Endothelial cell of umbilical vein (primary cell): Measurements from ENCODE around the gene SCYL3. TPM values are rescaled to one million over a fixed set of nuclear protein-coding genes. Genes with fewer than 3 reads are reported as not detected.

Source experiments
- BruUV-seq: library from RNA; stranded (reverse); fragments of 400-500 nt; replicated peaks from 2 replicates; lab custom pipeline; 2021; lab: Mats Ljungman, UMichigan
- CTCF ChIA-PET: fragments of 300-600, 350-600 bp; sonication (Branson Sonifier 250); formaldehyde crosslinking; loops from one replicate; lab custom pipeline; 2021; ENCODE audit warnings: antibody characterized with exemption, inconsistent platforms; lab: Charles Lee
- POLR2A ChIA-PET: fragments of 300-600, 350-600 bp; sonication (Branson Sonifier 250); formaldehyde crosslinking; loops from one replicate; lab custom pipeline; 2021; ENCODE audit warnings: antibody characterized with exemption, inconsistent platforms; lab: Charles Lee
- DNase-seq: peaks from one replicate; pipeline ENCODE4 v3.0.0-alpha.2; 2011; ENCODE audit warnings: low read depth, low spot score
- FAIRE-seq: peaks from 2 replicates; lab custom pipeline; 2011; peaks lifted over from hg19 to GRCh38; lab: Jason Lieb, UNC
- H2AFZ ChIP-seq: 2 replicates; pipeline ENCODE4 v1.6.0; 2012; ENCODE audit warnings: low read depth, low read length, control low read depth, inconsistent platforms
- H3K27ac ChIP-seq: 2 replicates; pipeline ENCODE4 v1.5.1; 2011; ENCODE audit warnings: low read depth, mild to moderate bottlenecking, control low read depth, low read length, moderate library complexity; ENCODE audit not compliant: insufficient read depth
- H3K27me3 ChIP-seq, 2 experiments: 2 replicates each; pipeline versions ENCODE4 v1.6.0 to v1.6.1; 2011; ENCODE audit warnings: low read length in 2 of 2, mixed read lengths in 1 of 2; ENCODE audit not compliant: control insufficient read depth in 2 of 2, insufficient read depth in 2 of 2
- H3K36me3 ChIP-seq, 2 experiments: 2 replicates in 1 of 2; 3 replicates in 1 of 2; pipeline ENCODE4 v1.5.1; 2011; ENCODE audit warnings: low read length in 2 of 2, mild to moderate bottlenecking in 1 of 2, moderate library complexity in 1 of 2; ENCODE audit not compliant: control insufficient read depth in 2 of 2, insufficient read depth in 2 of 2; ENCODE audit errors: extremely low read depth in 1 of 2
- H3K4me1 ChIP-seq: 3 replicates; pipeline ENCODE4 v1.5.1; 2011; ENCODE audit warnings: mild to moderate bottlenecking, low read length; ENCODE audit not compliant: control insufficient read depth, insufficient read depth; ENCODE audit errors: extremely low read depth
- H3K4me2 ChIP-seq: 2 replicates; pipeline ENCODE4 v1.6.1; 2011; ENCODE audit warnings: low read length, control low read depth, mixed read lengths; ENCODE audit not compliant: insufficient read depth
- H3K4me3 ChIP-seq, 3 experiments: fragments of 200-600 bp in 1 of 3; sonication (generic), shearing (Covaris generic) in 1 of 3; replicated peaks in 1 of 3; 2 replicates each; pipeline ENCODE4 v1.5.1; 2011 to 2016; ENCODE audit warnings: control low read depth in 3 of 3, low read length in 3 of 3, mild to moderate bottlenecking in 2 of 3, inconsistent platforms in 1 of 3, low read depth in 1 of 3, moderate library complexity in 1 of 3; ENCODE audit not compliant: insufficient read depth in 1 of 3
- H3K79me2 ChIP-seq: 2 replicates; pipeline ENCODE4 v1.6.0; 2012; ENCODE audit warnings: low read length, inconsistent platforms; ENCODE audit not compliant: control insufficient read depth, insufficient read depth
- H3K9ac ChIP-seq: replicated peaks from 2 replicates; pipeline ENCODE3; 2011; ENCODE audit warnings: low read length, control low read depth; ENCODE audit not compliant: insufficient read depth; ENCODE audit errors: extremely low read depth
- H3K9me1 ChIP-seq: replicated peaks from 3 replicates; pipeline ENCODE4 v1.6.0; 2011; ENCODE audit warnings: mild to moderate bottlenecking, low read length; ENCODE audit not compliant: control insufficient read depth, insufficient read depth; ENCODE audit errors: extremely low read depth
- H3K9me3 ChIP-seq: replicated peaks from 2 replicates; pipeline ENCODE4 v1.5.1; 2012; ENCODE audit warnings: low read length, inconsistent platforms; ENCODE audit not compliant: control insufficient read depth, insufficient read depth
- H4K20me1 ChIP-seq: replicated peaks from 2 replicates; pipeline ENCODE3; 2011; ENCODE audit warnings: mild to moderate bottlenecking, low read length; ENCODE audit not compliant: control insufficient read depth, insufficient read depth; ENCODE audit errors: extremely low read depth
- EZH2 ChIP-seq: IDR thresholded peaks from 2 replicates; pipeline ENCODE4 v1.6.1; 2012; ENCODE audit warnings: borderline replicate concordance, low read depth, mild to moderate bottlenecking, moderate library complexity, low read length, inconsistent platforms; ENCODE audit not compliant: severe bottlenecking
- GATA2 ChIP-seq: IDR thresholded peaks from 2 replicates; pipeline ENCODE4 v1.7.0; 2011; ENCODE audit warnings: low read depth, mild to moderate bottlenecking, moderate library complexity, mixed read lengths, low read length; ENCODE audit not compliant: insufficient read length, insufficient read depth
- JUN ChIP-seq: IDR thresholded peaks from 2 replicates; pipeline ENCODE4 v1.6.1; 2011; ENCODE audit warnings: borderline replicate concordance, low read depth; ENCODE audit not compliant: insufficient read length, insufficient read depth
- MYC ChIP-seq: IDR thresholded peaks from one replicate; pipeline ENCODE4 v1.6.1; 2011; ENCODE audit warnings: mild to moderate bottlenecking, low read depth, low read length
- POLR2A ChIP-seq: IDR thresholded peaks from 2 replicates; pipeline ENCODE4 v1.6.1; 2012; ENCODE audit warnings: low read depth, mild to moderate bottlenecking, control low read depth, low read length
- POLR2AphosphoS5 ChIP-seq: IDR thresholded peaks from 2 replicates; pipeline ENCODE4 v1.6.1; 2012; ENCODE audit warnings: low read depth, mild to moderate bottlenecking, control low read depth, low read length, moderate library complexity; ENCODE audit not compliant: insufficient read depth
- dilution Hi-C: fragments of 300-500 bp; cut with MboI; formaldehyde crosslinking; loops from one replicate; pipeline ENCODE4 v1.15.0; 2019; ENCODE audit warnings: low sequenced_read_pairs; ENCODE audit not compliant: extremely low pct_ligation_motif_present
- intact Hi-C: fragments of 100-400 bp; cut with micrococcal nuclease; formaldehyde crosslinking; loops from one replicate; pipeline ENCODE4 v1.10.0; 2022
- polyA plus RNA-seq, 4 experiments: library from polyadenylated mRNA; depleted of rRNA in 3 of 4; stranded (reverse) in 3 of 4; unstranded in 1 of 4; fragments of >200 nt; gene quantifications; 2 replicates each; pipeline versions ENCODE4 v1.2.1 to v1.2.3, GENCODE V29; 2011 to 2012; ENCODE audit warnings: missing spikeins in 1 of 4
- total RNA-seq: library from RNA; stranded (reverse); gene quantifications from 2 replicates; pipeline ENCODE4 v1.2.3, GENCODE V29; 2021
- TF ChIP-seq, protein P1 (sequence below), 2 donors: IDR thresholded peaks; 1 replicate in 1 of 2; 2 replicates in 1 of 2; pipeline ENCODE4 v1.5.1; 2011; ENCODE audit warnings: low read length in 2 of 2, mild to moderate bottlenecking in 2 of 2, moderate library complexity in 2 of 2, control low read depth in 1 of 2, inconsistent platforms in 1 of 2, low read depth in 1 of 2; ENCODE audit not compliant: insufficient read depth in 1 of 2; ENCODE audit errors: extremely low read depth in 1 of 2
- TF ChIP-seq, protein P2 (sequence below): IDR thresholded peaks from 2 replicates; pipeline ENCODE4 v1.6.1; 2011; ENCODE audit not compliant: insufficient read depth, insufficient read length

Gene SCYL3
- total and polyA plus RNA-seq, 2 donors (not counting 3 experiments of a cell fraction or from before 2014, with no cell fraction given) = 3.3 to 6.2 TPM

DNA sequence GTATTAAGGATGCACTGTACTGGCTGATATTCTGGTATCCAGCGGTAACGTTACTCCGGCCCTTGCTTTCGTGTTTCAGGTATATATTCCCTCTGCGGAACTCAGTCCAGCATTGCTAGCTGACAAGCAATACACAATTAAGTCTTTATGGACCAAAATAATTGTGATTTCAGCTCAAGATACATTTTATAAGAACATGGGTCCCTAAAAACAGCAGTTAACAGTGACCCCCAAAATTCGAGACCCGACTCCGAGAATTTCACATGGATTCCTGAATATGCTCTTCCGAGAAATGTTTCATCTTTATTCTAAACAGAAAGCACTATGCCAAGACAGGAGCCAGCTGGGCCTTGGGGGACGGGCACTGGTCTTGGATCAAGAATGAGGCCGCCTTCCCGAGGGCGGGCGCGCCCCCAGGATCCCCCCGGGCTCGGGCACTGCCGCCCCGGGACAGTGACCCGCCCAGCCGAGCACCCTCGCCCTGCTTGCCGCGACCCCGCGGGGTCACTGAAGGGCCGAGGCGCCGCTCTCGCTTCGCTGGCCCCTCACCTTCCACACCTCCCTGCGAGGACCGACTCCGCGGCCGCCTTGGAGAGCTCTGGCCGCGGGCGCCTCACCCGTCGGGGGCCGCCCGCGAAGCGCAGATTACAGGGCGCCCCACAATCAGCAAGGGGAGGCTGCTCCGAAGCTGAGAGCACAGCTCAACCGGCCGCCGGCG, 610 bp downstream of the SCYL3 start:
- Histone ChIP-seq H3K4me1 (peaks cover 16% of the 10 kb centered on the region), H3K9ac (peak overlapping the region; percentile 99), H3K4me3 (peak overlapping the region; percentile 74 to 94 (median 93)), H3K4me2 (peak overlapping the region; percentile 100), H3K9me1 (no peaks in the 10 kb centered on the region), H3K27ac (peak overlapping the region; percentile 100), H3K27me3 (peaks cover 11 to 12% of the 10 kb centered on the region in 2 experiments), H3K79me2 (peaks cover 23% of the 10 kb centered on the region), H4K20me1 (no peaks in the 10 kb centered on the region), H3K36me3 (peaks cover 0 to 4% of the 10 kb centered on the region in 2 experiments), H2AFZ (peak overlapping the region; percentile 94), H3K9me3 (no peaks in the 10 kb centered on the region)
- FAIRE-seq (no peak), DNase-seq (peak; percentile 53)
- dilution Hi-C loops (no loop called here), intact Hi-C loops (loop anchor here (1.0 to 5.0 kb wide), 6 partner anchors 49 to 786 kb away; partner anchors contain the start of genes ATP1B1, GORAB and METTL18)
- TF ChIP-seq, protein P1, sequence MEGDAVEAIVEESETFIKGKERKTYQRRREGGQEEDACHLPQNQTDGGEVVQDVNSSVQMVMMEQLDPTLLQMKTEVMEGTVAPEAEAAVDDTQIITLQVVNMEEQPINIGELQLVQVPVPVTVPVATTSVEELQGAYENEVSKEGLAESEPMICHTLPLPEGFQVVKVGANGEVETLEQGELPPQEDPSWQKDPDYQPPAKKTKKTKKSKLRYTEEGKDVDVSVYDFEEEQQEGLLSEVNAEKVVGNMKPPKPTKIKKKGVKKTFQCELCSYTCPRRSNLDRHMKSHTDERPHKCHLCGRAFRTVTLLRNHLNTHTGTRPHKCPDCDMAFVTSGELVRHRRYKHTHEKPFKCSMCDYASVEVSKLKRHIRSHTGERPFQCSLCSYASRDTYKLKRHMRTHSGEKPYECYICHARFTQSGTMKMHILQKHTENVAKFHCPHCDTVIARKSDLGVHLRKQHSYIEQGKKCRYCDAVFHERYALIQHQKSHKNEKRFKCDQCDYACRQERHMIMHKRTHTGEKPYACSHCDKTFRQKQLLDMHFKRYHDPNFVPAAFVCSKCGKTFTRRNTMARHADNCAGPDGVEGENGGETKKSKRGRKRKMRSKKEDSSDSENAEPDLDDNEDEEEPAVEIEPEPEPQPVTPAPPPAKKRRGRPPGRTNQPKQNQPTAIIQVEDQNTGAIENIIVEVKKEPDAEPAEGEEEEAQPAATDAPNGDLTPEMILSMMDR (IDR thresholded peaks at IDR 0.05; ENCODE audit: extremely low read depth in 1 of 2, insufficient read depth in 1 of 2, low read depth in 1 of 2, low read length in 2 of 2) = no peak
- TF ChIP-seq GATA2 = no peak
- TF ChIP-seq EZH2 = no peak
- TF ChIP-seq, protein P2, sequence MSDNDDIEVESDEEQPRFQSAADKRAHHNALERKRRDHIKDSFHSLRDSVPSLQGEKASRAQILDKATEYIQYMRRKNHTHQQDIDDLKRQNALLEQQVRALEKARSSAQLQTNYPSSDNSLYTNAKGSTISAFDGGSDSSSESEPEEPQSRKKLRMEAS = no peak
- TF ChIP-seq JUN = no peak
- TF ChIP-seq POLR2AphosphoS5 = no peak
- TF ChIP-seq MYC = no peak
- TF ChIP-seq POLR2A = no peak
- CTCF ChIA-PET = interaction anchor here (1.1 to 2.4 kb wide), 6 partner anchors 14 to 796 kb away, joined by 3 to 7 read pairs (median 4); partner anchors contain the start of gene F5
- no TSS peak for BruUV-seq
- POLR2A ChIA-PET = interaction anchor here (0.6 kb wide), 1 partner anchor 629 kb away, joined by 3 read pairs; no protein-coding TSS in a partner anchor
